ENCODE measurements around the gene PKP3.

DNA sequence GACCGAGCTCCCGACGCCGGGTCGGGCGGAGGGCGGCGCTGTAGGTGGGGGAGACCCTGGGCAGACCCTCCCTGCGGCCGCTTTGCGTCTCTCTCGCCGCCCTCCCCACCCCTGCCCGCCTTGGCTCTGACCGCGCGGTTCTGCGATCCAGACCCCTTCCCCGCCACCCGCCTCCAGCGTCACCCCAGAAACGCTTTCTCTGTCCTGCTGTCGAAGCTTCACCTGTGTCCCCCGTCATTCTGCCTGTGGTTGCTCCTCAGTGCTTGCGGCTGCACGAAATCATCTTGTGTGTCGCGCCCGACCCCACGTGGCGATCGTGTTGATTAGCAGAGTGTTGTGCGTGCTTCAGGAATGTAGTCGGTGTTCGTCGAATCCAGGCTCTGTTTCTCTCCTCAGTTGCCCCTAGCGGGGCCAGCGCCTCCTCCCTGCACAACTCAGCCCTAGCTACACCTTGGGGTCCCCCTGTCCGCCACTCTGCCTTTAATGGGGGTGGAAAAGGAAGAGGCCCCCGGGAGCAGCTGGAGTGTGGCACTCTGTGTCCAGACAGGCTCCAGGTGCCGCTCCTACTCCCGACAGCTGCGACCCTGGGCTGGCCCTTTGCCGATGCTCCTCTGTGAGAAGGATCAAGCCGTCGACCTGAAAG lies 56.9 kb downstream of the PKP3 start:
- TF ChIP-seq CTCF (IDR thresholded peaks at IDR 0.05) = peak in 2 of 7 experiments; percentile 6 to 15
- TF ChIP-seq POLR2A (IDR thresholded peaks at IDR 0.05) = no peak

Measured in stomach (tissue), 4 donors.